Neural cell (in vitro differentiated cells): ENCODE measurements around the gene PLA2G6. TPM values are rescaled to one million over a fixed set of nuclear protein-coding genes. Genes with fewer than 3 reads are reported as not detected.

Experiments used
- H2AFZ ChIP-seq: fragments of 200-600, 300-800 bp; sonication (generic), shearing (Covaris generic); 2 replicates; pipeline ENCODE4 v1.6.0; 2014; ENCODE audit warnings: low read depth, mild to moderate bottlenecking, antibody characterized with exemption, low read length, moderate library complexity
- H3F3A ChIP-seq: fragments of 200-600 bp; shearing (Covaris generic); 2 replicates; pipeline ENCODE4 v1.6.1; 2016; ENCODE audit warnings: mild to moderate bottlenecking, moderate library complexity, mixed read lengths, antibody characterized with exemption, low read length; ENCODE audit not compliant: insufficient read depth, poor library complexity, severe bottlenecking
- H3K27ac ChIP-seq: fragments of 200-600, 300-800 bp; sonication (generic), shearing (Covaris generic); 2 replicates; pipeline ENCODE4 v1.5.1; 2014; ENCODE audit warnings: mild to moderate bottlenecking, low read length, moderate library complexity
- H3K27me3 ChIP-seq: fragments of 300-800, 200-600 bp; sonication (generic), shearing (Covaris generic); 2 replicates; pipeline ENCODE4 v1.6.0; 2014; ENCODE audit warnings: mild to moderate bottlenecking, low read depth, low read length, moderate library complexity; ENCODE audit not compliant: insufficient read depth
- H3K36me3 ChIP-seq: fragments of 300-800, 200-600 bp; sonication (generic), shearing (Covaris generic); 2 replicates; pipeline ENCODE4 v1.5.1; 2014; ENCODE audit warnings: mild to moderate bottlenecking, antibody characterized with exemption, low read length, moderate library complexity; ENCODE audit not compliant: insufficient read depth
- H3K4me2 ChIP-seq: fragments of 300-800, 200-600 bp; sonication (generic), shearing (Covaris generic); 2 replicates; pipeline ENCODE4 v1.6.0; 2014; ENCODE audit warnings: mild to moderate bottlenecking, low read length
- H3K4me3 ChIP-seq: fragments of 300-800, 200-600 bp; sonication (generic), shearing (Covaris generic); 2 replicates; pipeline ENCODE4 v1.5.1; 2014; ENCODE audit warnings: mild to moderate bottlenecking, low read length, moderate library complexity
- H3K79me2 ChIP-seq: fragments of 200-600 bp; shearing (Covaris generic); replicated peaks from 2 replicates; pipeline ENCODE4 v1.6.0; 2014; ENCODE audit warnings: mild to moderate bottlenecking, low read length, moderate library complexity; ENCODE audit not compliant: insufficient read depth
- H3K9ac ChIP-seq: fragments of 300-800, 200-600 bp; sonication (generic), shearing (Covaris generic); 2 replicates; pipeline ENCODE4 v1.6.1; 2016; ENCODE audit warnings: mild to moderate bottlenecking, low read length, mixed read lengths
- H3K9me2 ChIP-seq: fragments of 200-600 bp; shearing (Covaris generic); 2 replicates; pipeline ENCODE4 v1.6.1; 2016; ENCODE audit warnings: mild to moderate bottlenecking, low read length, mixed read lengths; ENCODE audit not compliant: insufficient read depth
- H3K9me3 ChIP-seq: fragments of 200-600, 300-800 bp; sonication (generic), shearing (Covaris generic); 2 replicates; pipeline ENCODE4 v1.6.1; 2016; ENCODE audit warnings: mild to moderate bottlenecking, mixed run types, low read length, moderate library complexity, mixed read lengths
- H4K20me1 ChIP-seq: fragments of 200-600 bp; shearing (Covaris generic); 2 replicates; pipeline ENCODE4 v1.6.1; 2016; ENCODE audit warnings: mild to moderate bottlenecking, mixed run types; ENCODE audit not compliant: insufficient read depth
- CTCF ChIP-seq: fragments of 450-650 bp; IDR thresholded peaks from 2 replicates; pipeline ENCODE4 v1.5.1; 2014; ENCODE audit warnings: antibody characterized with exemption, mild to moderate bottlenecking, moderate library complexity; ENCODE audit not compliant: poor library complexity, severe bottlenecking
- EP300 ChIP-seq: fragments of 450-650 bp; conservative IDR thresholded peaks from 2 replicates; pipeline ENCODE4 v1.6.1; 2014; ENCODE audit warnings: antibody characterized with exemption, mild to moderate bottlenecking, moderate library complexity; ENCODE audit not compliant: poor library complexity, severe bottlenecking
- EZH2 ChIP-seq: fragments of 200-600, 300-800 bp; shearing (Covaris generic), sonication (generic); IDR thresholded peaks from 2 replicates; pipeline ENCODE4 v1.6.1; 2014; ENCODE audit warnings: antibody characterized with exemption, low read length, borderline replicate concordance, mild to moderate bottlenecking; ENCODE audit not compliant: insufficient read depth, poor library complexity, severe bottlenecking
- MXI1 ChIP-seq: fragments of 450-650 bp; conservative IDR thresholded peaks from 2 replicates; pipeline ENCODE4 v1.6.1; 2014; ENCODE audit warnings: antibody characterized with exemption, mild to moderate bottlenecking; ENCODE audit not compliant: poor library complexity, severe bottlenecking
- POLR2AphosphoS5 ChIP-seq: IDR thresholded peaks from 2 replicates; pipeline ENCODE4 v1.6.1; 2012
- RAD21 ChIP-seq: fragments of 450-650 bp; conservative IDR thresholded peaks from 2 replicates; pipeline ENCODE4 v1.6.1; 2014; ENCODE audit warnings: antibody characterized with exemption, mild to moderate bottlenecking, moderate library complexity
- REST ChIP-seq: IDR thresholded peaks from 2 replicates; pipeline ENCODE4 v1.6.1; 2012; ENCODE audit warnings: borderline replicate concordance
- SMC3 ChIP-seq: fragments of 450-650 bp; conservative IDR thresholded peaks from 2 replicates; pipeline ENCODE4 v1.6.1; 2014; ENCODE audit warnings: antibody characterized with exemption, mild to moderate bottlenecking, moderate library complexity; ENCODE audit not compliant: poor library complexity
- TAF1 ChIP-seq: IDR thresholded peaks from 2 replicates; pipeline ENCODE4 v1.6.1; 2012; ENCODE audit warnings: low read depth
- polyA plus RNA-seq: library from polyadenylated mRNA; depleted of rRNA; stranded (reverse); fragments of >200 nt; gene quantifications from 2 replicates; pipeline ENCODE4 v1.2.3, GENCODE V29; 2014

The PLA2G6 gene
- polyA plus RNA-seq, 1 donor from 2014 or later, result 18.5 TPM

GRCh38 chr22:38170469-38170868, 11.2 kb downstream of the PLA2G6 start:
- H3K9me3 ChIP-seq, result no peaks in the 10 kb centered on the region
- H3F3A ChIP-seq, result no peaks in the 10 kb centered on the region
- no peak overlapping the region for H3K4me2 ChIP-seq
- TF ChIP-seq POLR2AphosphoS5, result no peak
- no peak for TF ChIP-seq REST
- no peak for TF ChIP-seq MXI1
- TF ChIP-seq CTCF, result no peak
- no peak for TF ChIP-seq TAF1
- TF ChIP-seq EZH2, result no peak
- TF ChIP-seq RAD21, result no peak
- TF ChIP-seq SMC3, result no peak
- TF ChIP-seq EP300, result no peak
- H3K27me3 ChIP-seq, result no peaks in the 10 kb centered on the region
- no peaks in the 10 kb centered on the region for H3K9me2 ChIP-seq
- H3K27ac ChIP-seq, result no peak overlapping the region
- no peaks in the 10 kb centered on the region for H3K79me2 ChIP-seq
- no peak overlapping the region for H2AFZ ChIP-seq
- H3K36me3 ChIP-seq, result no peaks in the 10 kb centered on the region
- no peaks in the 10 kb centered on the region for H4K20me1 ChIP-seq
- no peak overlapping the region for H3K4me3 ChIP-seq
- H3K9ac ChIP-seq, result no peak overlapping the region

GRCh38 chr22:38169116-38169515, 12.5 kb downstream of the PLA2G6 start:
- H2AFZ ChIP-seq, result no peak overlapping the region
- no peaks in the 10 kb centered on the region for H3F3A ChIP-seq
- no peak overlapping the region for H3K9ac ChIP-seq
- H3K9me2 ChIP-seq, result no peaks in the 10 kb centered on the region
- no peak overlapping the region for H3K4me3 ChIP-seq
- TF ChIP-seq POLR2AphosphoS5 (no peak), SMC3 (no peak), RAD21 (no peak), TAF1 (no peak), EZH2 (no peak), MXI1 (no peak), REST (no peak), CTCF (no peak), EP300 (no peak)
- no peaks in the 10 kb centered on the region for H4K20me1 ChIP-seq
- H3K79me2 ChIP-seq, result no peaks in the 10 kb centered on the region
- H3K36me3 ChIP-seq, result no peaks in the 10 kb centered on the region
- H3K9me3 ChIP-seq, result no peaks in the 10 kb centered on the region
- no peak overlapping the region for H3K4me2 ChIP-seq
- no peaks in the 10 kb centered on the region for H3K27me3 ChIP-seq
- H3K27ac ChIP-seq, result no peak overlapping the region
